Stimulated activated naive CD8-positive, alpha-beta T cell treated with anti-CD3 and anti-CD28 coated beads, Interleukin-15, amount 100 ng/mL, for 72 hours (primary cell): ENCODE results near the gene FST.

Experiments
- ATAC-seq: fragments of 150-1000 bp; cut with Tn5 transposase; 2 replicates; pipeline ENCODE4 v1.10.0; 2021; ENCODE audit warnings: mild to moderate bottlenecking, moderate library complexity
- DNase-seq, 2 donors: peaks; one replicate each; pipeline ENCODE4 v3.0.0; 2021 to 2022
- H3K27ac Mint-ChIP-seq, 2 donors: one replicate each; pipeline ENCODE4 v1.8.0; 2022; ENCODE audit warnings: mild to moderate bottlenecking in 2 of 2, mixed read lengths in 2 of 2, moderate library complexity in 2 of 2
- H3K27me3 Mint-ChIP-seq: one replicate; pipeline ENCODE4 v1.8.0; 2022; ENCODE audit warnings: mixed read lengths
- H3K4me1 Mint-ChIP-seq: one replicate; pipeline ENCODE4 v1.8.0; 2022; ENCODE audit warnings: mild to moderate bottlenecking, mixed read lengths
- H3K4me3 Mint-ChIP-seq, 2 donors: one replicate each; pipeline ENCODE4 v1.8.0; 2022; ENCODE audit warnings: mild to moderate bottlenecking in 2 of 2, mixed read lengths in 2 of 2, moderate library complexity in 1 of 2
- H3K9me3 Mint-ChIP-seq, 2 donors: one replicate each; pipeline ENCODE4 v1.8.0; 2022; ENCODE audit warnings: mixed read lengths in 2 of 2

Gene FST

GRCh38 chr5:53482717-53483638, 2.5 kb downstream of the FST start:
- Mint-ChIP-seq H3K4me3 (peak overlapping the region; percentile 89 to 96), H3K9me3 (no peaks in the 10 kb centered on the region), H3K4me1 (peaks cover 47% of the 10 kb centered on the region), H3K27ac (peak overlapping the region; percentile 72 to 75), H3K27me3 (peaks cover 57% of the 10 kb centered on the region)
- DNase-seq (peak; percentile 26 to 29), ATAC-seq (peak; percentile 43)

- Mint-ChIP-seq H3K9me3 (no peaks in the 10 kb centered on the region), H3K4me1 (peaks cover 16% of the 10 kb centered on the region), H3K27me3 (peaks cover 25% of the 10 kb centered on the region), H3K27ac (no peak overlapping the region), H3K4me3 (no peak overlapping the region)
- DNase-seq, result no peak
- no peak for ATAC-seq
Measured at GRCh38 chr5:53487436-53487835, 7.0 kb downstream of the FST start.

GRCh38 chr5:53488195-53488722, 7.8 kb downstream of the FST start:
- DNase-seq (no peak), ATAC-seq (no peak)
- Mint-ChIP-seq H3K27me3 (peaks cover 17% of the 10 kb centered on the region), H3K4me1 (peaks cover 7% of the 10 kb centered on the region), H3K9me3 (no peaks in the 10 kb centered on the region), H3K27ac (no peak overlapping the region), H3K4me3 (no peak overlapping the region)

GRCh38 chr5:53490747-53491146, 10.3 kb downstream of the FST start:
- ATAC-seq (no peak), DNase-seq (no peak)
- no peak overlapping the region for H3K4me3 Mint-ChIP-seq
- H3K9me3 Mint-ChIP-seq, result peaks cover 0 to 7% of the 10 kb centered on the region in 2 donors
- H3K27ac Mint-ChIP-seq, result peak overlapping the region in 1 of 2 donors; percentile 5
- H3K4me1 Mint-ChIP-seq, result no peaks in the 10 kb centered on the region
- H3K27me3 Mint-ChIP-seq, result peaks cover 7% of the 10 kb centered on the region

- DNase-seq (no peak), ATAC-seq (no peak)
- no peaks in the 10 kb centered on the region for H3K9me3 Mint-ChIP-seq
- H3K4me1 Mint-ChIP-seq, result no peaks in the 10 kb centered on the region
- H3K27ac Mint-ChIP-seq, result no peak overlapping the region
- H3K4me3 Mint-ChIP-seq, result no peak overlapping the region
- peaks cover 29% of the 10 kb centered on the region for H3K27me3 Mint-ChIP-seq
Measured at GRCh38 chr5:53501054-53501453, 20.6 kb downstream of the FST start.

- Mint-ChIP-seq H3K9me3 (peaks cover under 1 to 5% of the 10 kb centered on the region in 2 donors), H3K4me1 (no peaks in the 10 kb centered on the region), H3K27me3 (peaks cover 29% of the 10 kb centered on the region), H3K4me3 (no peak overlapping the region), H3K27ac (no peak overlapping the region)
- DNase-seq (no peak), ATAC-seq (no peak)
Measured at GRCh38 chr5:53503562-53504218, 23.3 kb downstream of the FST start.

GRCh38 chr5:53507013-53507412, 26.6 kb downstream of the FST start:
- DNase-seq (no peak), ATAC-seq (no peak)
- H3K4me3 Mint-ChIP-seq, result no peak overlapping the region
- no peak overlapping the region for H3K27ac Mint-ChIP-seq
- no peaks in the 10 kb centered on the region for H3K4me1 Mint-ChIP-seq
- peaks cover 15% of the 10 kb centered on the region for H3K27me3 Mint-ChIP-seq
- peaks cover 15 to 30% of the 10 kb centered on the region in 2 donors for H3K9me3 Mint-ChIP-seq

- Mint-ChIP-seq H3K27me3 (peaks cover 8% of the 10 kb centered on the region), H3K4me3 (no peak overlapping the region), H3K9me3 (peaks cover 15 to 31% of the 10 kb centered on the region in 2 donors), H3K27ac (no peak overlapping the region), H3K4me1 (no peaks in the 10 kb centered on the region)
- ATAC-seq (no peak), DNase-seq (no peak)
Measured at GRCh38 chr5:53508125-53508524, 27.7 kb downstream of the FST start.

GRCh38 chr5:53512539-53512938, 32.1 kb downstream of the FST start:
- DNase-seq (no peak), ATAC-seq (no peak)
- H3K27ac Mint-ChIP-seq, result no peak overlapping the region
- no peaks in the 10 kb centered on the region for H3K27me3 Mint-ChIP-seq
- peaks cover 10 to 31% of the 10 kb centered on the region in 2 donors for H3K9me3 Mint-ChIP-seq
- H3K4me1 Mint-ChIP-seq, result no peaks in the 10 kb centered on the region
- H3K4me3 Mint-ChIP-seq, result no peak overlapping the region

- Mint-ChIP-seq H3K27me3 (no peaks in the 10 kb centered on the region), H3K4me3 (no peak overlapping the region), H3K9me3 (peaks cover 5 to 9% of the 10 kb centered on the region in 2 donors), H3K4me1 (no peaks in the 10 kb centered on the region), H3K27ac (no peak overlapping the region)
- ATAC-seq, result no peak
- DNase-seq, result no peak
Measured at GRCh38 chr5:53515988-53516387, 35.6 kb downstream of the FST start.

GRCh38 chr5:53520813-53521212, 40.4 kb downstream of the FST start:
- DNase-seq (no peak), ATAC-seq (no peak)
- no peaks in the 10 kb centered on the region for H3K9me3 Mint-ChIP-seq
- H3K4me3 Mint-ChIP-seq, result no peak overlapping the region
- no peak overlapping the region for H3K27ac Mint-ChIP-seq
- no peaks in the 10 kb centered on the region for H3K27me3 Mint-ChIP-seq
- H3K4me1 Mint-ChIP-seq, result no peaks in the 10 kb centered on the region
